Measurements from ENCODE around the gene DDX60.

Gene DDX60

GRCh38 chr4:168174308-168174707 is 144.2 kb downstream of the DDX60 start:
- no peak overlapping the region for H3K4me3 ChIP-seq (ENCODE audit: low read depth, low read length, poor library complexity, severe bottlenecking)
- H3K4me1 ChIP-seq (ENCODE audit: insufficient read depth, low read length, severe bottlenecking), result no peaks in the 10 kb centered on the region
- no peaks in the 10 kb centered on the region for H3K36me3 ChIP-seq (ENCODE audit: insufficient read depth, low read length)
- H3K9me3 ChIP-seq (ENCODE audit: low read length), result no peaks in the 10 kb centered on the region
- no peaks in the 10 kb centered on the region for H3K27me3 ChIP-seq (ENCODE audit: insufficient read depth, low read length)
- TF ChIP-seq CTCF (IDR thresholded peaks at IDR 0.05; ENCODE audit: low read length) (no peak), EZH2 (IDR thresholded peaks at IDR 0.05; ENCODE audit: borderline replicate concordance, low read length) (no peak)
- no peak overlapping the region for H3K9ac ChIP-seq (ENCODE audit: low read length)
- no peak overlapping the region for H2AFZ ChIP-seq (ENCODE audit: low read length)
- H3K79me2 ChIP-seq (ENCODE audit: insufficient read depth, low read length), result no peaks in the 10 kb centered on the region
- no peaks in the 10 kb centered on the region for H4K20me1 ChIP-seq (ENCODE audit: insufficient read depth, low read length)
- H3K9me2 ChIP-seq (ENCODE audit: low read depth, low read length), result no peaks in the 10 kb centered on the region
- no peak overlapping the region for H3K27ac ChIP-seq (ENCODE audit: low read depth, low read length, poor library complexity, severe bottlenecking)
- H3K4me2 ChIP-seq (ENCODE audit: low read length), result no peak overlapping the region
- no peaks in the 10 kb centered on the region for H3F3A ChIP-seq (ENCODE audit: insufficient read depth, low read length)

GRCh38 chr4:168167714-168168284 is 150.8 kb downstream of the DDX60 start:
- H4K20me1 ChIP-seq (ENCODE audit: insufficient read depth, low read length), result no peaks in the 10 kb centered on the region
- no peak overlapping the region for H3K4me2 ChIP-seq (ENCODE audit: low read length)
- H3K9ac ChIP-seq (ENCODE audit: low read length), result no peak overlapping the region
- no peak overlapping the region for H3K4me3 ChIP-seq (ENCODE audit: low read depth, low read length, poor library complexity, severe bottlenecking)
- H3F3A ChIP-seq (ENCODE audit: insufficient read depth, low read length), result no peaks in the 10 kb centered on the region
- no peak overlapping the region for H3K27ac ChIP-seq (ENCODE audit: low read depth, low read length, poor library complexity, severe bottlenecking)
- TF ChIP-seq CTCF (IDR thresholded peaks at IDR 0.05; ENCODE audit: low read length), result no peak
- no peak for TF ChIP-seq EZH2 (IDR thresholded peaks at IDR 0.05; ENCODE audit: borderline replicate concordance, low read length)
- no peaks in the 10 kb centered on the region for H3K9me2 ChIP-seq (ENCODE audit: low read depth, low read length)
- no peaks in the 10 kb centered on the region for H3K27me3 ChIP-seq (ENCODE audit: insufficient read depth, low read length)
- H3K4me1 ChIP-seq (ENCODE audit: insufficient read depth, low read length, severe bottlenecking), result no peaks in the 10 kb centered on the region
- H3K79me2 ChIP-seq (ENCODE audit: insufficient read depth, low read length), result no peaks in the 10 kb centered on the region
- no peaks in the 10 kb centered on the region for H3K9me3 ChIP-seq (ENCODE audit: low read length)
- H3K36me3 ChIP-seq (ENCODE audit: insufficient read depth, low read length), result no peaks in the 10 kb centered on the region
- H2AFZ ChIP-seq (ENCODE audit: low read length), result no peak overlapping the region

All from OCI-LY1 (cell line).